ENCODE data around the gene DAZAP2.
"Not testable (repeated sequence)": the region's sequence is repeated elsewhere in the genome, so short reads cannot be mapped to it uniquely, and the experiment has no call there.

The DAZAP2 gene

DNA sequence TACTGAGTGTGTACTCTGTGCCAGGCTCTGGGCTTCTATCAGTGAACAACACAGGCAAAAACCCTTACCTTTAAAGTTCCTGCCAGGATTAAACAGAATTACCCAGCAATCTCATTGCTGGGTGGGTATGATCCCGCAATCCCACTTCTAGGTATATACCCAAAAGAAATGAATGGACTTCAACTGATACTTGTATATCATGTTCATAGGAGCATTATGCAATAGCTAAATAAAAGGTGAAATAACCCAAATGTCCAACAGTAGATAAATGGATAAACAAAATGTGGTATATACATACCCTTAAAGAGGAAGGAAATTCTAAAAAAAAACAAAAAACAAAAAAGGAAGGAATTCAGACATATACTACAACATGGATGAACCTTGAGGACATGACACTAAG lies 14.7 kb downstream of the DAZAP2 start:
- no peak for DNase-seq

GRCh38 chr12:51254536-51254935 lies 15.9 kb downstream of the DAZAP2 start:
- DNase-seq, result no peak

- not testable (repeated sequence) for DNase-seq
These were observed 21.0 kb downstream of the DAZAP2 start for GRCh38 chr12:51259600-51259999.

DNA sequence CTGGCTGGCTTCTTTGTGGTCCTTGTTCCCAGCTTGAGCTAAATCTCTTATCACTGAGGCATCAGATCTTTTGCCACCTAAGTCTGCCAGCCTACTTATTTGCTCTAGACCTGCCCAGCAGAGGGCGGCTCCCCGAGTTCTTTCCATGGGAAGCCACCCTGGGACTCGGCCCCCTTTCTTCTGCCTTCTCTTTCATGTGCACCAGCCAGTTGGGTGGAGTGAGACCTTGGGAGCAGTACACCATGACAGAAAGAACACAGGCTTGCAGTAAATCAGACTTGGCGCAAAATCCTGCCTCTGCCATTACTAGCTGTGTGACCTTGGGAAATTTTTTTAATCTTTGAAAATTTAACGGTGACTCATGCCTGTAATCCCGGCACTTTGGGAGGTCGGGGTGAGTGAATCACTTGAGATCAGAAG lies 24.1 kb downstream of the DAZAP2 start:
- no peak for DNase-seq

DNA sequence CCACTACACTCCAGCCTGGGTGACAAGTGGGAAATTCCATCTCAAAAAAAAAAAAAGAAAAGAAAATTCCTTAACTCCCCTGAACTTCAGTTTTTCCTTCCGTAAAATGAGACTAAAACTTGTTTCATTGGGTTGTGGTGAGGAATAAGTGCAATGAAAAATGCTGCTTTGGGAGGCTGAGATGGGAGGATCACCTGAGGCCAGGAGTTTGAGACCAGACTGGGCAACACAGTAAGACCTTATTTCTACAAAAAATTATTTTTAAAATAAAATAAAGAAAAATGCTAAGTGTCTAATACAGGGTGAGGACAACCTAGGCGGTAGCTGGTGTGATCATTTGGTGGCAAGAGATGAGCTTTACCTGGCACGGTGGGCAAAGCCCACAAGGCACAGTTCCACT lies 24.7 kb downstream of the DAZAP2 start:
- DNase-seq, result no peak

- no peak for DNase-seq
These were observed 25.7 kb downstream of the DAZAP2 start for GRCh38 chr12:51264297-51264696.

DNA sequence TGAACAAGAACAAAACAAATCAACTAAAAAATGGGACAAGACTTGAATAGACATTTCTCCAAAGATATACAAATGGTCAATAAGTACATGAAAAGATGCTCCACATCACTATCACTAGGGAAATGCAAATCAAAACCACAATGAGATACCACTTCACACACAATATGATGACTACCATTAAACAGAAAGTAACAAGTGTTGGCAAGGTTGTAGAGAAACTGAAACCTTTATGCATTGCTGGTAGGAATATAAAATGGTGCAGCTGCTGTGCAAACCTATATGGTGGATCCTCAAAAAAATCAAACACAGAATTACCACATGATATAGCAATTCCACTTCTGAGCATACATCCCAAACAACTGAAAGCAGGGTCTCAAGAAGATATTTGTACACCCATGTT lies 26.4 kb downstream of the DAZAP2 start:
- no peak for DNase-seq

DNA sequence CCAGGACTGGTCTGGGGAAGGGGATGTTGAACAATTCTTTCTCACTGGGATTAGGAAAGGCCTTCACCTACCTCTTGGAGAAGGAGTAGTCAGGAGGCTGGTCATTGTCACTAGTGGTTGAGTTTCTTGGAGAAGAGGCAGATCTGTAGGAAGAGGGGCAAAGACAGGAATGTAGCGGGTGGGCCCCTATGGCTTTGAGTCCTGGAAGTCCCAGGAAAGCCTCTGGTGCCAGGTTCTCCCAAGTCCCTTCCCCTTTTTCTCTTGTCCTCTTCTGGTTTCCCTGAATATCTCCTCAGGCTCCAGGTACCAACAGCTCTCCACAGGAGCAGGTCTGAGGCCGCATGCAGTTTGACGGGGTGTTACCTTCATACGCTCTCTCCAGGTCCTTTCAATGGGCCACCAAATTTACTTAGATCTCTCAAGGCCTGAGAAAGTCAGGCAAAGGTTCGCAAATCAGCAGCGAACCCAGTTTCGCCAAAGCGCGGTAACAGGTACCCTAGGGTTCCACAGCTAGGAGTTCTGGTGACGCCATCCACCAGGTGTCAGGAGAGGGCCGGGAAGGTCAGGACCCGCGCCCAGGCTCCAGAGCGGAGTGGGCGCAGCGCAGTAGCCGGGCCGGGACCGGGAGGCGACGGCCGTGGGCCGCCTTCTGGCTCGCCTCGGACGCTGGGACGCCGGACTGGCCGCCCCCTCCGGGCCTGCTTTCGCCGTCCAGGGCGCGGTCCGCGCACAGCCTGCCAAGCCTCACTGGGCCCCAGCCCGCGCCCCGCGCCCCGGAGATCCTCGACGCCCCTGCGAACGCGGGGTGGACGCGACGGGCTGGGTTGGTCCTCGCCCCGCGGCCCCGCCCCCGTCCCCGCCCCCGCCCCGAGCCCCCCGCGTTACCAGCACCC lies 30.8 kb downstream of the DAZAP2 start:
- DNase-seq, result no peak

GRCh38 chr12:51270067-51270950 lies 31.7 kb downstream of the DAZAP2 start, which contains the start of gene SMAGP:
Gene SMAGP (minus strand): TSS chr12:51270415. CDS start chr12:51269278, 1,137 bp downstream.
- no peak for DNase-seq

DNA sequence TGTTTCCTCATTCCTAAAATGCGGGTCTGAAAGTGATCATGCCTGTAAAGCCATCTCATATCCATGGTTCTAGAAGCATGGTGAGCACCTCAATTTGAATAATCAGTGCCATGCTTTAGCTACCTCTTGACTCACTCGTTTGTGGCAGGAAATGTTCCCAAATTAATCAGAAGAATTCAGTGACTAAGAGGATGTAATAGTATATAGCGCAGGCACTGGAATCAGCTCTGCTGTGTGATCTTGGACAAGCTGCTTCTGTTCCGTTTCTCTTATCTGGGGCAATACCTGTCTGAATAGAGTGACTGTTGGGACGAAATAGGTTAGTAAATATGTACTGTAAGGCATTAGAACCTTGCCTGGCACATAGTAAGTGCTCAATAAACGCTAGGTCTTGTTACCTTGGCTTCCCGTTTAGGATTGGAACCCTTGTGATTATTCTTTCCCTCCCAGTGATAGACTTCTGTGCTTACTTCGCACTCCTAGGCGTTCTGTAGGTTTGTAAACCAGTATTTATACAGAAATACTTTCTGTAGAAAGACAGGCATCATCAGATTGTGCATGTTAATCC lies 32.4 kb downstream of the DAZAP2 start:
- DNase-seq, result no peak

DNA sequence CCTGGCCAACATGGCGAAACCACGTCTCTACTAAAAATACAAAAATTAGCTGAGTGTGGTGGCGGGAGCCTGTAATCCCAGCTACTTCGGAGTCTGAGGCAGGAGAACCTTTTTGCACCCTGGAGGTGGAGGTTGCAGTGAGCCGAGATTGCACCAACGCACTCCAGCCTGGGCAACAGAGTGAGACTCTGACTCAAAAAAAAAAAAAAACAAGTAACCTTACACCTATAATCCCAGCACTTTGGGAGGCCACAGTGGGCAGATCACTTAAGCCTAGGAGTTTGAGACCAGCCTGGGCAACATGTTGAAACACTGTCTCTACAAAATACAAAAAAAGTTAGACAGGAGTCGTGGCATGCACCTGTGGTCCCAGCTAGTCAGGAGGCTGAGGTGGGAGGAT lies 34.2 kb downstream of the DAZAP2 start:
- not testable (repeated sequence) for DNase-seq

GRCh38 chr12:51275088-51275487 lies 36.5 kb downstream of the DAZAP2 start:
- no peak for DNase-seq

DNA sequence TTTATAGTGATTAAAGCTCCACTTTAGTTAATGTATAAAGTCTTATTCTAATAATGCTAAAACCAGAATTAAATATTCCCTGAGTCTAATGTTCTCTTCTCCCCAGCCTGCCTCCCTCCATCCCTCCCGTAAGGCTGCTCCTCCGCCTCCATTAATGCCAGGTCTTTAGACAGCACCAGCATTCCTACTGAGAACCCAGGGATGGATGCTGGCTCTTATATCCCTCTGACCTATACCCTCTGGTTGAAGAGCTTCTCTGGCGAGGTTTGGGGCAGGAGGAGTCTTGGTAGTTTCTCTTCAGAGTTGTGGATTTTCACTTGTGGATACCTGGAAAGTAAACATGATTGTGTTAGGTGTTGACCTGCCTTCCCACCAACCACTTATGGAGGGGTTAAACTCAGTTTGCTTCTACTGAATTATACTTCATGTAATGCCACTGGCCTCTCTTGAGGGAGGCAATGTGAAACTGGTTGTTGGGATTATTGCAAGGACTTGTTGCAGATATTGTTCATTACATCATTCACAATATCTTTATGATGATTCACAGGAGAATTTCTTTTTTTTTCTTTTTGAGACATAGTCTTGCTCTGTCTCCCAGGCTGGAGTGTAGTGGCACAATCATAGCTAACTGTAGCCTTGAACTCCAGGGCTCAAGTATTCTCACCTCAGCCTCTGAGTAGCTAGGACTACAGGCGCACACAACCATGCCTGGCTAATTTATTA lies 42.7 kb downstream of the DAZAP2 start:
- DNase-seq, result no peak

GRCh38 chr12:51285843-51286242 lies 47.2 kb downstream of the DAZAP2 start:
- no peak for DNase-seq

GRCh38 chr12:51291603-51292513 lies 53.2 kb downstream of the DAZAP2 start:
- not testable (repeated sequence) for DNase-seq
